Kidney tubule cell (primary cell): ENCODE data around the gene PSMB1.
"Not testable (repeated sequence)": the region's sequence is repeated elsewhere in the genome, so short reads cannot be mapped to it uniquely, and the experiment has no call there.

Source experiments
- DNase-seq: peaks from one replicate; pipeline ENCODE4 v3.0.0-alpha.2; 2018; ENCODE audit warnings: low spot score

Gene PSMB1

GRCh38 chr6:170535004-170535403 is 18.1 kb downstream of the PSMB1 start:
- no peak for DNase-seq

- DNase-seq, result no peak
Observed at GRCh38 chr6:170533792-170534191, 19.3 kb downstream of the PSMB1 start.

- DNase-seq, result no peak
Observed at GRCh38 chr6:170532867-170533488, 20.1 kb downstream of the PSMB1 start.

GRCh38 chr6:170529839-170530469 is 23.2 kb downstream of the PSMB1 start:
- peak; percentile 70 for DNase-seq

GRCh38 chr6:170527995-170528394 is 25.1 kb downstream of the PSMB1 start:
- DNase-seq, result not testable (repeated sequence)

- no peak for DNase-seq
Observed at GRCh38 chr6:170525795-170526194, 27.3 kb downstream of the PSMB1 start.

GRCh38 chr6:170524172-170524502 is 29.0 kb downstream of the PSMB1 start:
- DNase-seq, result no peak

GRCh38 chr6:170523256-170524171 is 29.6 kb downstream of the PSMB1 start:
- DNase-seq, result no peak

- DNase-seq, result peak; percentile 14
Observed at GRCh38 chr6:170522565-170523183, 30.4 kb downstream of the PSMB1 start.

GRCh38 chr6:170516783-170517616 is 36.1 kb downstream of the PSMB1 start:
- peak; percentile 77 for DNase-seq

GRCh38 chr6:170514908-170515307 is 38.2 kb downstream of the PSMB1 start:
- no peak for DNase-seq

- DNase-seq, result no peak
Observed at GRCh38 chr6:170512249-170512648, 40.9 kb downstream of the PSMB1 start.

- no peak for DNase-seq
Observed at GRCh38 chr6:170510631-170511030, 42.5 kb downstream of the PSMB1 start.

- no peak for DNase-seq
Observed at GRCh38 chr6:170509723-170510018, 43.4 kb downstream of the PSMB1 start.

- not testable (repeated sequence) for DNase-seq
Observed at GRCh38 chr6:170508892-170509722, 44.0 kb downstream of the PSMB1 start.

GRCh38 chr6:170508275-170508674 is 44.8 kb downstream of the PSMB1 start:
- DNase-seq, result not testable (repeated sequence)

GRCh38 chr6:170507728-170508127 is 45.4 kb downstream of the PSMB1 start:
- not testable (repeated sequence) for DNase-seq

- no peak for DNase-seq
Observed at GRCh38 chr6:170506446-170506845, 46.7 kb downstream of the PSMB1 start.

GRCh38 chr6:170505306-170505705 is 47.8 kb downstream of the PSMB1 start:
- no peak for DNase-seq

- DNase-seq, result no peak
Observed at GRCh38 chr6:170504479-170504878, 48.6 kb downstream of the PSMB1 start.

- DNase-seq, result no peak
Observed at GRCh38 chr6:170503414-170503761, 49.7 kb downstream of the PSMB1 start.
